ENCODE results near the gene PPP6R3.
"Not testable (repeated sequence)": the region's sequence is repeated elsewhere in the genome, so short reads cannot be mapped to it uniquely, and the experiment has no call there.

- not testable (repeated sequence) for TF ChIP-seq CTCF, POLR2AphosphoS5, POLR2A (IDR thresholded peaks at IDR 0.05)
Observed at GRCh38 chr11:68626236-68626635, 165.7 kb downstream of the PPP6R3 start.
